ENCODE results near the gene MAPK10.

MAPK10 gene

DNA sequence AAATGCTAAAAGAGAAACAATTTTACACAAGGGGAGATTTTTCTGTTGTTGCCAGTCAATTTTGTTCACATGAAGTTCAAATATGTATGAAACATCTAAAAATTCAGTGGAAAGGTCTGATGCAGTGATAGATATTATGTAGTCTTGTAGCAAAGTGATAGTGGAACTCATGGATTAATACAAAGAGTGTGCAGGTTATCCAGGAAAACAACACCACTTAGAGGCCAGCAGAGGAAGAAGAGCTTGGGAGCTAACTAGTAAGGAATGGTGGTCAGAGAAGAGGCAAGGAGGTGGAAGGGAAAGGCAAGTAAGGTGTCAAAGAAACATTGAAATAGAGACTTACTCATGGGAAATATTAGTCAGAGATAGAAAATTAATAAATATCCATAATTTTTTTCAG is 395.6 kb downstream of the MAPK10 start:
- no peak for FAIRE-seq

DNA sequence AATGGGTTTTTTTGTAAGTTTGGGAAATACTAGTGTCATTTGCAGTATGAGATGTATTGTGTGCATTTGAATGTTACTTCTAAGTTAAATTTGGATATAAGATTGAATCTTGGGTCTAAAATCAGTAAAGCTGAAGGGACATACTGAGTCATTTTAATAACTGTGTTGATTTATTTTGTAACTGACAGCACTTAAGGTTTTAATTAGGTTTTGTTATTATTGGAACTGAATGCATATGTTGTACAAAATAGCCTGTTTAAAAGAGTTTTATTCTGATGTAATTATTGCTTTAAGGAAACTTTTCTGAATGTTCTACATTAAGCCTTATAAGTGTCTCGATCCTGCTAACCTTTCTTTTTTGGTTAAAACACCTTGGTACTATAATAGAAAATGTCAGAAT is 396.6 kb downstream of the MAPK10 start:
- FAIRE-seq: peak; percentile 19

DNA sequence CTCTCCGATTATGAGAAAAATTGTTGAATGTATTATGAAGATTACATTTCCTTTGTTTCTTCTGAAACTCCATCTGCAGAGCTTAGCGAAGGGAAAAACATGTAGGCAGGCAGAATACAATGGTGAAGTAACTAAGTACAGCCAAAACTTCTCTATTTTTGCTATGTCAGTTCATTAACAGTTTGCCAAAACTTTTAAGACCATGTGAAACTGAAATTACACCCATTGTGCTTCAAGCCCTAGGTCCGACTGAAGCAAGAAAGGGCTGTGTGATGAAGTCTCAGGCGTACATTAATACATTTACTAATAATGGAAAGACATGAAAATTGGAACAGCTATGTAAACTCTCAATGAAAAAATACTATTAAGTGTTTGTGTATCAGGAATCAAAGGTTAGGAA is 398.0 kb downstream of the MAPK10 start:
- no peak for FAIRE-seq

DNA sequence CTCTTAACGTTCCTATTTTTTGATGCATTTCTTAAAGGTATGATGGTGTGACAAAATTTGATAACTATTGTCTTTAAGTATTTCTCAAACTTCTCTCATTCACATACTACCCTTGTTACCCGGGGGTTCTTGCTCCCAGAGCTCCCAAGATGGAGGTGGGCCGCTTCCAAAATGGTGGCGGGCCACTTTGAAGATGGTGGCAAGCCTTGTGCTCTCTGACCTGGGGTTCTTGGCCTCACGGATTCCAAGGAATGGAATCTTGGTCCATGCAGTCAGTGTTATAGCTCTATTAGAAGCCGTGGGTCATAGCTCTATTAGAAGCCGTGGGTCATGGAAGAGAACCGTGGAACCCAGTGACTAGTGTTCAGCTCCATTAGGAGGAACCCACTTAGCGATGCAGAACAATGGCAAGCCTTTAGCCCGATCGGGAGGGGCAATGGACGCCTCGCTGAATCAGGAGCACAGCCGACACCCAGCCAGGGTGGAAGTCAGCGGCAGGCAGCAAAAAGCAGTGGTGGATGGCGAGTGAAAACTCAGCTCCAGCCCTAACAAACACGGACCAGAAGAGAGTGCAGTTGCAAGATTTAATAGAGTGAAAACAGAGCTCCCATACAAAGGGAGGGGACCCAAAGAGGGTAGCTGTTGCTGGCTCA is 403.4 kb downstream of the MAPK10 start:
- no peak for FAIRE-seq

DNA sequence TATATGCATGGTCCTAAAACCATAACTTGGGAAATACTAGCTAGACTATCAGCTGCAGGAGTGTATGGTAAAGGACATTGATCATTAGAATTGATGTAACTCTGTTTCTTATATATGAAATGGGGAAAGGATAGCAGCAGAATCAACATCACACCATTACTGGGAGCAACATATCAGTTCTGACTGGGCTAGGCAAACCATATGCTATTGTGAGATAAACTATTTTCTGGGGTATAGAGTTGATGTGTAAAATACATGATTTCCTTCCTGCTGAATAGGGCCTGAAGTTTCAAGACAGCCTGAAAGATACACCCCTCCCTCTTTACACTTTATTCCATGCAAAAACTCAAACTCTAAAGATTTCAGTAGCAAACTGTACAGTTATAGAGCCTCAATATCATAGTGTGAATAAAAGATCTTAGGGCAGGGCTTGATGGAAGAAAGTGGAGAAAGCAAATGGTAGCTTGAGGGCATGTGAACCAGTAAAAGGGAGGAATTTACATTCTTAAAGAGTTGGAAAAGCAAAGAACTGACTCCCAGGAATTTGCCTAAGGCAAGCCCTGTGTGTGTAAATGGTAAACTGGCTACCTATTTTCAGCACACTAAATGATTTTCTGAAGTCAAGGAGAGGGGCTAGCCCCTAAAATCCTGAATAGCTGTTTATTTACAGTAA is 404.1 kb downstream of the MAPK10 start:
- no peak for FAIRE-seq

DNA sequence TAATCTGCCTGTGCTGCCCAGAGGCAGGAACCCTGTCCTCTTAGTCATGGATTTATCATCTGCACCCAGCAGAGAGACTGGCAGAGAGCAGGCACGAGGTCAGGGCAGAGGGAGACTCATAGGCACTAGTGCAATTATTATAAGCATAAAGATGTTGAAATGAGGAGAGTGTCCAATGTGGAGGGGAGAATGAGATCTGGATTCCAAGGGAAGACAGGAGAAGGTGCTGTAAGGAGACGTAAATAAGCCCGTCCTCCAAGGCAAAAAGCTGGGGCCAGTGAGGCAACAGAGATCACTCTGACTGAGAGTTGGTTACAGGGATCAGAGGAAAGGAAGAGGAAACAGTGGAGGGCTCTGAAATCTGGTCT is 406.2 kb downstream of the MAPK10 start:
- no peak for FAIRE-seq

DNA sequence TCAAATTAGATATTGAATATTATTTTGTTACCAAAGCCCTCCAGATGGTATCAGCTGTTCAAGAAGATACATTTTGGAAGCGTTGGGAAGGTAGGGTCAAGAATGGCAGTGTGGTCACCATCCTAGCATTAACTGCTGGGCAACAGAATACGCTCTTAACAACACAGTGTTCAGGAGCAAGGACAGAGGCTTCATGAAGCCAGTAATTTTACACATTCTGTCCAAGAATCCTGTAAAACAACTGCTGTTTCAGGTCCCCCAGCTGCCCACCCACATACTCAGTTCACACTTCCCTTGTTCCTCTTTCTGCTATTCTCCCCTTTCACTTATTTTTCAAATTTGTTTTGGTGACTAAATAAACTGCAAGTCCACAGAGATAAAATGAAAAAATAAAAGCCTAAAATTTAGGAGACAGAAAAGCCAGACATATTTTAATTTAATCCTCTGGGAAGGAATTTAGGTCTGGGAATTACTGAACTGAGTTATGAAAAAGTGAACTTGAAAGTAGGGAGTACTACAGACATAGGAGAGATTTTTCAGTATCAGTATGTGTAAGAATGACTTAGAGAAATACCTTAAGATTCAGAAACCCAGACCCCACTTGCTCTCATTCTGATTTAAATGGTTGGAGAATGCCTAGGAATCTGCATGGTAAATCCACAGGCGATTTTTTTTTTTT is 406.7 kb downstream of the MAPK10 start:
- FAIRE-seq: no peak

DNA sequence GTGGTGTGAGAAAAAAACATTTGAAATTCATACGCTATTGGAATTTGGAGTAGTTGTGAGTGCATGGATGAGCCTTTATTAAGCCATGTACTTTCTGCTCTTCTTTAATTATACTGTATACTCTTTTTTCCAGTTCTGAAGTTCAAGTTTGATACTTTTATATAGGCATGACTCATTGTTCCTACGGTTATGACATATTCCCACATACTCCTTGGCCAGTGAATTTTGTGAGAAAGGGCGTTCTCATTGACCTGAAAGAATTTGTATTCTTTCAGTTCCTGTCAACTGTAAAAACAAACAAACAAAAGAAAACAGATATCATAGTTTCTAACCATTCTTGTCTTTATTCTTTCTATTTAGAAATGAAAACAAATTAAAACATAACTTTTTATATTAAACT is 407.3 kb downstream of the MAPK10 start:
- no peak for FAIRE-seq

DNA sequence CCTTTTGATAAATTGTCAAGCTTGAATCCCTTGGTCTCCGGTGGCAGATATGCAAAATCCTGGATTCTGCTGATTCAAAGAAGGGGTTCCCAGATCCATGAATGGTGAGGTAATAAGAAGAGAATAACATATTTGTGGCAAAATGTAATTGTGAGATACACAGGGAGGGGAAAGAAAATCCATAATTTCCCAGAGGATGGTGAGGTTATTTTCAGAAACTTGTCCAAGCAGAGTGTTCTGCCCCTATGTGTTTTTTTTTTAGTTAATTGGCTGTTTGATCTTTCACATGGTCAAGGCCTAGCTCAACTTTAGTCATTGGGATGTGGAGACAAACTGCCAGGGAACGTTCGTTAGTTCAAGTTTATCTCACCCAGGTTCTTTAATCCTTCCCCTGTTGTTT is 408.8 kb downstream of the MAPK10 start:
- FAIRE-seq: no peak

DNA sequence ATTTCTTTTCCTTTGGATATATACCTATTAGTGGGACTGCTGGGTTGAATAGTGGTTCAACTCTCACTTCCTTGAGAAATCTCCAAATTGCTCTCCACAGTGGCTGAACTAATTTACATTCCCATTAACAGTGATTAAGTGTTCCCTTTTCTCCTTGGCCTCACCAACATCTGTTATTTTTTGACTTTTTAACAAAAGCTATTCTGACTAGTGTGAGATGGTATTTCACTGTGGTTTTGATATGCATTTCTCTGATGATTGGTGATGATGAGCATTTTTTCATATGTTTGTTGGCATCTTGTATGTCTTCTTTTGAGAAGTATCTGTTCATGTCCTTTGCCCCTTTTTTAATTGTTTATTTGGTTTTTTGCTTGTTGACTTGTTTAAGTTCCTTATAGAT is 413.0 kb downstream of the MAPK10 start:
- FAIRE-seq: no peak

DNA sequence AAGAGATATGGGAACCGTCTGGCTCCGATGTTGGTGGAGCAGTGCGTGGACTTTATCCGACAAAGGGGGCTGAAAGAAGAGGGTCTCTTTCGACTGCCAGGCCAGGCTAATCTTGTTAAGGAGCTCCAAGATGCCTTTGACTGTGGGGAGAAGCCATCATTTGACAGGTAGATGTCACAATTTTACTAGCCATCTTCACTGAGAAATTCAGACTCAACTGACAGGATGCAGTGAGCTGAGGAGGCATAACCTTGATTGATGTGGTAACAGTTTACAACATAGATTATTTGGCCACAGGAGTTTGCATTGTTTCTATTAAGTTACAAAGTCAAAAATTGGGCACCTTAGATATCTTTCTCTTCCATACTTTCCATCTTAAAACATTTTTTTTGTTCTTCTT is 417.7 kb downstream of the MAPK10 start:
- FAIRE-seq: no peak

DNA sequence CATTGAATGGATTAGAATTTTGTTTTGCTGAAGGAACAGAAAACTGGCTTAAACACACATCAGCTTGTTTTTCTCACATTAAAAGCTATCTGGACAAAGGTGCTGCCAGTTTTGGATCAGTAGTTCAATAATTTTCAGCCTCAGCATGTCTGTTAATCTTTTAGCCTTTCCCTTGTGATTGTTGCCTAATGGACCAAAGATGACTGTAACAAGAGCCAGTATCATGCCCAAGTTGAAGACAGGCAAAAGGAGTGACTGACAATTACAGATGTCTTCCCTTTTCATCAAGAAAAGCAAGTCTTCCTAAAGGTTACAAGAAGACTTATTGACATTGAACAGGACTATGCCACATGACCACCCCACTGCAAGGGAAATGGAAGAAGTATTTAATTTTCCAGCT is 419.7 kb downstream of the MAPK10 start:
- no peak for FAIRE-seq

Data from G401.6 (cell line).